ENCODE results near the gene EGFL8. TPM values are rescaled to one million over a fixed set of nuclear protein-coding genes. Genes with fewer than 3 reads are reported as not detected.

Gene EGFL8
- total RNA-seq, 1 experiment from 2014 or later, result 18.8 TPM

DNA sequence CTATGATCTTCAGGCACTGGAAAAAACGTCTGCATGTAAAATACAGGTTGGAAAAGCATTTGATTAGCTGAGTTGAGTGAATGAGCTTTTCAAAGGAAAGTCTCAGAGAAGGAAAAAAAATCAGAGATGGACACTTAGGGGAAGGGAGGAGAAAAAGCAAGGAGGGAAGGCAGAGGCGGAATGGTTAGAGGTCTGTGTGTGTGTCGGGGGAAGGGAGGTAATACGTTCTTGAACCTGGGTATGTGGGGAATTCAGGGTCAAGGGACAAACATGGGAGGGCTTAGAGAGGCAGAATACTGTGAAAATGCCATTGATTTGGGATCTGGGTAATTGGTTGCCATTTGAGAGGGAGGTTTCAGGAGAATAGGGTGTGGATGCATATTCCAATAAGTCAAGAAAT, 17.7 kb upstream of the EGFL8 start:
- Mint-ChIP-seq H3K27me3 (ENCODE audit: unreplicated experiment) (peaks cover 10% of the 10 kb centered on the region), H3K9me3 (ENCODE audit: low read depth, unreplicated experiment) (peaks cover 2% of the 10 kb centered on the region), H3K27ac (ENCODE audit: unreplicated experiment) (peak overlapping the region; percentile 34), H3K4me1 (ENCODE audit: low read depth, unreplicated experiment) (peaks cover 15% of the 10 kb centered on the region), H3K4me3 (ENCODE audit: low read depth, unreplicated experiment) (no peak overlapping the region), H3K36me3 (ENCODE audit: insufficient read depth, unreplicated experiment) (no peaks in the 10 kb centered on the region)
- CTCF ChIA-PET, result interaction anchor here (0.7 kb wide), 1 partner anchor 724 kb away, joined by 3 read pairs; no protein-coding TSS in a partner anchor
- DNase-seq, result no peak
- no TSS peak for BruUV-seq (replicated peaks)
- TF ChIP-seq, protein P1, sequence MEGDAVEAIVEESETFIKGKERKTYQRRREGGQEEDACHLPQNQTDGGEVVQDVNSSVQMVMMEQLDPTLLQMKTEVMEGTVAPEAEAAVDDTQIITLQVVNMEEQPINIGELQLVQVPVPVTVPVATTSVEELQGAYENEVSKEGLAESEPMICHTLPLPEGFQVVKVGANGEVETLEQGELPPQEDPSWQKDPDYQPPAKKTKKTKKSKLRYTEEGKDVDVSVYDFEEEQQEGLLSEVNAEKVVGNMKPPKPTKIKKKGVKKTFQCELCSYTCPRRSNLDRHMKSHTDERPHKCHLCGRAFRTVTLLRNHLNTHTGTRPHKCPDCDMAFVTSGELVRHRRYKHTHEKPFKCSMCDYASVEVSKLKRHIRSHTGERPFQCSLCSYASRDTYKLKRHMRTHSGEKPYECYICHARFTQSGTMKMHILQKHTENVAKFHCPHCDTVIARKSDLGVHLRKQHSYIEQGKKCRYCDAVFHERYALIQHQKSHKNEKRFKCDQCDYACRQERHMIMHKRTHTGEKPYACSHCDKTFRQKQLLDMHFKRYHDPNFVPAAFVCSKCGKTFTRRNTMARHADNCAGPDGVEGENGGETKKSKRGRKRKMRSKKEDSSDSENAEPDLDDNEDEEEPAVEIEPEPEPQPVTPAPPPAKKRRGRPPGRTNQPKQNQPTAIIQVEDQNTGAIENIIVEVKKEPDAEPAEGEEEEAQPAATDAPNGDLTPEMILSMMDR (IDR thresholded peaks at IDR 0.05; ENCODE audit: unreplicated experiment), result no peak
- intact Hi-C loops (cut with micrococcal nuclease; ENCODE audit: unreplicated experiment), result no loop called here

DNA sequence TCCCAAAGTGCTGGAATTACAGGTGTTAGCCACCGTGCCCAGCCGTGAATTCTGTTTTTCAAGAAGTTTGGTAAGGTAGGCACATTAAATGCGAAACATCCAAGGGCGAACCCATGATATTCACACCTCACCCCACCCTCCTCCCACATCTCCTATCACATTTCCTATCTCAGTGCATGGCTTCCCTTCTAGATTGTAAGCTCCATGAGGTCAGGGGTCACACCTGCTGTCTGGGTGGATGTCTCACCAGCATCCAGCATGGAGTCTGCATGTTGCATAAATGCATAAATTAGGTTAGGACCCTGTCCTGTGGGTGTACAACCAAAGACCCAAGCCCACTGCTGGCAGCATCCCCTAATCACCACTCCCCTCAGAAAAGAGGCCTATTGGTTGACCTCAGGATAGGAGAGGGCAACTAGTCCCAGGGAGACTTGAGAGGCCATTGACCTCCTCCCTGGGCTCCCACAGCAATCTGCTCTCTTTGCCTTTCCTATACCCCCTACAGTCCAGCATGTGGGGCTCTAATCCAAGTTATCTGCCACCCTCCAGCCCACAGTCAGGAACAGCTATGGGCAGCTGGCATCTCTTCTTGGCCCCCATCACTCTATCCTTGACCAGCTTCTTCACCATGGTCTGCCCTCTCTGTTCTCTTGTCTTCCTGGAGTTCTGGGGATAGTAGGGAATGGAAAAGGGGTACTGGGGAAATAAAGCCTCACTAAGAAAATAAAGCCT, 16.8 kb upstream of the EGFL8 start:
- TF ChIP-seq, protein P1 (IDR thresholded peaks at IDR 0.05; ENCODE audit: unreplicated experiment), result no peak
- Mint-ChIP-seq H3K27me3 (ENCODE audit: unreplicated experiment) (peaks cover 1% of the 10 kb centered on the region), H3K9me3 (ENCODE audit: low read depth, unreplicated experiment) (peaks cover 2% of the 10 kb centered on the region), H3K27ac (ENCODE audit: unreplicated experiment) (no peak overlapping the region), H3K4me1 (ENCODE audit: low read depth, unreplicated experiment) (peaks cover 15% of the 10 kb centered on the region), H3K4me3 (ENCODE audit: low read depth, unreplicated experiment) (no peak overlapping the region), H3K36me3 (ENCODE audit: insufficient read depth, unreplicated experiment) (no peaks in the 10 kb centered on the region)
- intact Hi-C loops (cut with micrococcal nuclease; ENCODE audit: unreplicated experiment), result no loop called here
- DNase-seq, result no peak
- BruUV-seq (replicated peaks), result no TSS peak
- CTCF ChIA-PET, result no interaction called here

DNA sequence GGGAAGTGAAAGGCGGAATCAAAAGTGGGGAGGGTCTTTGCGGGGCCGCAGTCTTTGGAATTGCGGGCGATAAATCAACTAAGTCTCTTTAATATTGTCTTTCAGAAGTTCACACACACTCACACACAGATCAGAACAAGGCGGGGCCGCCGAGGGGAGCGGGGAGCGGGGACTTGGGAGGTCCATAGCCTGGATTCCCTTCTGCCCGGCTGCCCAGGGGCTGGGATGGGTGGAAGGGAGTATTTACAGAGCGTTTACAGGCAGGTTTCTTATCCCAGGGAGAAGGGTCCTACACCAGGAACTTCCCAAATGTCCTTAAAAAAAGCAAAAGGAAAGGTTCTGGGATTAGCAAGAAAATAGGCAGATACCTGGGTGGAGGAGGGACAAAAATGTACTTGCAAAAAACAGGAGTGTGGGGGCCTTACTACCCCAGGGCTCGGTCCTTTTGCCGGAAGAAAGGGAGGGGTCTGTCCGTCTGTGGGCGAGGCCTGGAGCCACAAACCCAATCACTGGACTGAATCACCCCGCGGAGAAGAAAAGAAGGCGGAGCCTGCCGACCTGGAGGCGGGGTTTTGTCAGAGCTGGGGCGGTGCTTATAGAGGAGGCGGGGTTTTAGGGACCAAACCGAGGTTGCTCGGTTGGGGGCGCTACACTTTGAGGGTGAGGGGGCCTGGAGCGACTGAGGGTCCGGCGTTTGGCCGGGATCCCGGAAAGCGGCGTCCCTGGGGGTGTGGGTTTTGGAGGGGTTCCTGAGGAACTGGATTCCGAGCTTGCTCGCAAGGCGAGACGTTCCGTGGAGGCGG, 15.9 kb upstream of the EGFL8 start:
- CTCF ChIA-PET, result no interaction called here
- H3K4me1 Mint-ChIP-seq (ENCODE audit: low read depth, unreplicated experiment), result peaks cover 24% of the 10 kb centered on the region
- TF ChIP-seq, protein P1 (IDR thresholded peaks at IDR 0.05; ENCODE audit: unreplicated experiment), result peak; percentile 14
- no peak overlapping the region for H3K27ac Mint-ChIP-seq (ENCODE audit: unreplicated experiment)
- peaks cover 2% of the 10 kb centered on the region for H3K9me3 Mint-ChIP-seq (ENCODE audit: low read depth, unreplicated experiment)
- no peaks in the 10 kb centered on the region for H3K27me3 Mint-ChIP-seq (ENCODE audit: unreplicated experiment)
- H3K4me3 Mint-ChIP-seq (ENCODE audit: low read depth, unreplicated experiment), result no peak overlapping the region
- intact Hi-C loops (cut with micrococcal nuclease; ENCODE audit: unreplicated experiment), result no loop called here
- no peak for DNase-seq
- BruUV-seq (replicated peaks), result no TSS peak
- no peaks in the 10 kb centered on the region for H3K36me3 Mint-ChIP-seq (ENCODE audit: insufficient read depth, unreplicated experiment)

DNA sequence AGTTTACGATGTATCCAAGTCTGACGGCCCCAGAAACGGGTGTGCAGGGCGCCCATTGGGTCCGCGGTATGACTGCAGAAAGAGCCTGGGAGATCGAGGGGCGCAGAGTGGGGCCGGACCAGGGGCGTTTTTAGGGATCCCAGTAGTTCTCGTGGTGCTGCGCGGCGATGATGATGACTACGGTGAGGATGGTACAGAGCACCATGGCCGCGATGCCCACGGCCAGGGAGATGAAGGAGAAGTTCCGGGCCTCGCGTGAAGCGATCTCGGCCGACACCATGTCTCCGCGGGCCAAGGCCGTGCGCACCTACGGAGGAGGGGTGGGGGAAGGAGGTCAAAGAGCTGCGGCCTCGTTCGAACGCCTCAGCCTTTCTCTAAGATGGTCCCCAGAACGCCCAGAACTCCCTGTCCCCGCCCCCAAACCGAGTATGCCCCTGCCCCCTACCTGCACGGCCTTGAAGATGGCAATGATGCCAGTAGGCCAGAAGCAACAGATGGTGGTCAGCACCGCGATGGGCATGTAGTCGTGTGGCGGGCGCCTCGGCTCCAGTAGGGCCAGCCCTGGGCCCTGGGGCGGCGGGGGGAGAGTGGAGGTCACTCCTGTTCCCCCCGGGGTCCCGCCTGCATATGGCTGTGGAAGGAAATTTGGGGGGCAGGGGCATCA, 15.2 kb upstream of the EGFL8 start:
- TF ChIP-seq, protein P1 (IDR thresholded peaks at IDR 0.05; ENCODE audit: unreplicated experiment), result no peak
- peaks cover 25% of the 10 kb centered on the region for H3K4me1 Mint-ChIP-seq (ENCODE audit: low read depth, unreplicated experiment)

More for the DNA sequence above, 15.2 kb upstream of the EGFL8 start:
- H3K36me3 Mint-ChIP-seq (ENCODE audit: insufficient read depth, unreplicated experiment), result peaks cover 7% of the 10 kb centered on the region
- intact Hi-C loops (cut with micrococcal nuclease; ENCODE audit: unreplicated experiment), result no loop called here
- H3K4me3 Mint-ChIP-seq (ENCODE audit: low read depth, unreplicated experiment), result no peak overlapping the region
- no peak overlapping the region for H3K27ac Mint-ChIP-seq (ENCODE audit: unreplicated experiment)
- no peak for DNase-seq
- H3K27me3 Mint-ChIP-seq (ENCODE audit: unreplicated experiment), result no peaks in the 10 kb centered on the region
- CTCF ChIA-PET, result no interaction called here
- H3K9me3 Mint-ChIP-seq (ENCODE audit: low read depth, unreplicated experiment), result peaks cover 2% of the 10 kb centered on the region
- no TSS peak for BruUV-seq (replicated peaks)
